NCI-H82 treated with DMSO at 0.1 percent for 48 hours (cell line): Measurements from ENCODE around the gene TMEM169.
A peak's percentile ranks its signal among the peaks of the same experiment; 100 is the strongest.

ENCODE experiments used
- DNase-seq: peaks from one replicate; lab custom pipeline; 2025; ENCODE audit not compliant: unreplicated experiment; lab: John Stamatoyannopoulos, UW

TMEM169 gene

GRCh38 chr2:216081487-216082116 lies at the start of gene TMEM169, which contains the start of gene PECR:
TMEM169 (plus strand) TSS chr2:216081919; CDS start chr2:216095964, 14,045 bp downstream.
PECR (minus strand) TSS chr2:216081809; CDS start chr2:216081741, 68 bp downstream.
- DNase-seq: peak; percentile 57

- no peak for DNase-seq
Measured at GRCh38 chr2:216031960-216032689, 49.6 kb upstream of the TMEM169 start.

- DNase-seq: no peak
Measured at GRCh38 chr2:216033403-216033802, 48.3 kb upstream of the TMEM169 start.

- DNase-seq: peak; percentile 47
Measured at GRCh38 chr2:216034065-216034464, 47.7 kb upstream of the TMEM169 start.

GRCh38 chr2:216039918-216040317 lies 41.8 kb upstream of the TMEM169 start:
- DNase-seq: no peak

GRCh38 chr2:216041438-216041837 lies 40.3 kb upstream of the TMEM169 start:
- DNase-seq: no peak

GRCh38 chr2:216043949-216044348 lies 37.8 kb upstream of the TMEM169 start:
- no peak for DNase-seq

- no peak for DNase-seq
Measured at GRCh38 chr2:216044883-216045486, 36.7 kb upstream of the TMEM169 start.

- DNase-seq: no peak
Measured at GRCh38 chr2:216047397-216047796, 34.3 kb upstream of the TMEM169 start.

- DNase-seq: no peak
Measured at GRCh38 chr2:216049452-216049851, 32.3 kb upstream of the TMEM169 start.

- no peak for DNase-seq
Measured at GRCh38 chr2:216051350-216051749, 30.4 kb upstream of the TMEM169 start.

GRCh38 chr2:216052420-216052819 lies 29.3 kb upstream of the TMEM169 start:
- no peak for DNase-seq

- DNase-seq: no peak
Measured at GRCh38 chr2:216055680-216056079, 26.0 kb upstream of the TMEM169 start.

GRCh38 chr2:216056739-216057138 lies 25.0 kb upstream of the TMEM169 start:
- no peak for DNase-seq

GRCh38 chr2:216057688-216058193 lies 24.0 kb upstream of the TMEM169 start:
- no peak for DNase-seq

- DNase-seq: no peak
Measured at GRCh38 chr2:216059233-216059834, 22.4 kb upstream of the TMEM169 start.

GRCh38 chr2:216064014-216064630 lies 17.6 kb upstream of the TMEM169 start:
- no peak for DNase-seq

GRCh38 chr2:216064665-216065064 lies 17.1 kb upstream of the TMEM169 start:
- DNase-seq: no peak

GRCh38 chr2:216066230-216066629 lies 15.5 kb upstream of the TMEM169 start:
- DNase-seq: no peak

- DNase-seq: no peak
Measured at GRCh38 chr2:216069028-216069427, 12.7 kb upstream of the TMEM169 start.

- no peak for DNase-seq
Measured at GRCh38 chr2:216070195-216070594, 11.5 kb upstream of the TMEM169 start.
